Kidney (tissue), 14 donors: ENCODE data around the gene ZMAT3. TPM values are rescaled to one million over a fixed set of nuclear protein-coding genes. Genes with fewer than 3 reads are reported as not detected.

Experiments
- DNase-seq, 5 donors: peaks; one replicate each; pipeline ENCODE4 v3.0.0-alpha.2; 2013 to 2020
- FAIRE-seq: peaks from 2 replicates; lab custom pipeline; 2012; peaks lifted over from hg19 to GRCh38; lab: Jason Lieb, UNC
- H3K27ac ChIP-seq, 2 donors: one replicate each; pipeline ENCODE4 v1.7.0; 2013; ENCODE audit warnings: low read depth in 2 of 2, low read length in 2 of 2, inconsistent platforms in 1 of 2
- H3K27me3 ChIP-seq: one replicate; pipeline ENCODE4 v1.7.1; 2013; ENCODE audit warnings: low read length, inconsistent platforms; ENCODE audit not compliant: control insufficient read depth, insufficient read depth
- H3K36me3 ChIP-seq, 3 donors: one replicate each; pipeline versions ENCODE4 v1.7.0 to v1.7.1; 2013; ENCODE audit warnings: low read length in 3 of 3, control low read depth in 1 of 3, inconsistent platforms in 1 of 3; ENCODE audit not compliant: insufficient read depth in 3 of 3, control insufficient read depth in 2 of 3
- H3K4me1 ChIP-seq, 3 donors: one replicate each; pipeline versions ENCODE4 v1.7.0 to v1.7.1; 2013; ENCODE audit warnings: low read length in 3 of 3, inconsistent platforms in 1 of 3, low read depth in 1 of 3; ENCODE audit not compliant: control insufficient read depth in 2 of 3, insufficient read depth in 2 of 3
- H3K4me3 ChIP-seq, 3 donors: one replicate each; pipeline versions ENCODE4 v1.7.0 to v1.8.1; 2013; ENCODE audit warnings: low read length in 3 of 3, control low read depth in 1 of 3, inconsistent platforms in 1 of 3
- H3K9ac ChIP-seq, 3 donors: one replicate each; pipeline versions ENCODE4 v1.7.0 to v1.7.1; 2013; ENCODE audit warnings: low read length in 3 of 3, control low read depth in 1 of 3, inconsistent platforms in 1 of 3
- H3K9me3 ChIP-seq, 3 donors: one replicate each; pipeline versions ENCODE4 v1.7.0 to v1.7.1; 2013; ENCODE audit warnings: low read length in 3 of 3, control low read depth in 1 of 3, inconsistent platforms in 1 of 3; ENCODE audit not compliant: control insufficient read depth in 2 of 3, insufficient read depth in 1 of 3
- intact Hi-C: fragments of 100-400 bp; cut with DNase I; formaldehyde crosslinking; loops from one replicate; pipeline ENCODE4 v1.11.1; 2022
- polyA plus RNA-seq: library from polyadenylated mRNA; stranded (reverse); fragments of 350-450 nt; fragmentation: Illumina TruSeq; extraction: RNeasy Lipid Tissue Mini Kit (QIAGEN cat#74804); gene quantifications from one replicate; pipeline ENCODE4 v1.2.3, GENCODE V29; 2014; ENCODE audit warnings: low read depth, low replicate concordance; ENCODE audit not compliant: insufficient read depth
- total RNA-seq: library from RNA; stranded (reverse); fragmentation: NEBNext Ultra II Directional; extraction: Animal tissue kit (Norgen Biotek cat#: 25700); gene quantifications from one replicate; pipeline ENCODE4 v1.2.1, GENCODE V29; 2021
- TF ChIP-seq, protein P1 (sequence below): IDR thresholded peaks from 3 replicates; pipeline ENCODE4 v1.5.1; 2012; ENCODE audit warnings: mild to moderate bottlenecking, moderate library complexity, borderline replicate concordance; ENCODE audit not compliant: insufficient read depth; ENCODE audit errors: extremely low read depth
- donor health status: control.
- donor health status: control.
- donor health status: control.
- donor health status: control.
- donor health status: control.
- donor health status: DM: yes; HTN: yes; CAD: no.
- donor health status: Normal renal cell carcinoma (clear cell type).

The ZMAT3 gene
- total and polyA plus RNA-seq, 2 donors from 2014 or later, result 4.2 to 26.1 TPM

DNA sequence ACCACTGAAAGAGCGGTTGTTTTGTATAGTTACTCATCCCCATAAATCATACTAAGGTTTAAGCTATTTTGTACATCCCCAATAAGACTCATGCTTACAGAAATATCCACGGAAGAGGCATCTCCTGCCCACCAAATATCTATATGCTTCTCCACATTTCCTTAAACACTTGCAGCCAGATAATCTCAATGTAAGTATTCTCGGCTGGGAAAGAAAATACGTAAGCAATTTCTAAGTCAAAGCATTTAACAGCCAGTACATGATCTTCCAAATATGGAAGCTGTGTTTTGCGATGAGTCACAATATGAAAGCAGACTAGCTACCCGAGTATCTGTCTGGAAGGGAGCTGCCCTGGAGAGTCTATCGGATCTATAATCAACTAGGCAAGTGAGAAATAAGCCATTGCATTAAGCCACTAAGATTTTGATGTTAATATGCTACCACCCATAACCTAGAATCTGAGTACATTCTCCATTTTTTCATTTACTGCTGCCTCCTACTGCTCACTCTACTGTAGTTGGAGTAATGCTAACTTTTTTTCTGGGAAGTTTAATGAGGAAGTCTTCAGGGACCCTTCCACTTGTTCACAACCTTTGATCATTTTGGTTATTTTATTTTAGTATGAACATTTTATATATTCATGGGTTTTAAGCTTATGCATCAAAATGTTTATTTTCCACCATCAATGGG, 26.9 kb upstream of the ZMAT3 start:
- Histone ChIP-seq H3K9ac (no peak overlapping the region), H3K36me3 (no peaks in the 10 kb centered on the region), H3K4me3 (no peak overlapping the region), H3K27ac (no peak overlapping the region), H3K4me1 (no peaks in the 10 kb centered on the region), H3K27me3 (no peaks in the 10 kb centered on the region), H3K9me3 (no peaks in the 10 kb centered on the region)
- TF ChIP-seq, protein P1, sequence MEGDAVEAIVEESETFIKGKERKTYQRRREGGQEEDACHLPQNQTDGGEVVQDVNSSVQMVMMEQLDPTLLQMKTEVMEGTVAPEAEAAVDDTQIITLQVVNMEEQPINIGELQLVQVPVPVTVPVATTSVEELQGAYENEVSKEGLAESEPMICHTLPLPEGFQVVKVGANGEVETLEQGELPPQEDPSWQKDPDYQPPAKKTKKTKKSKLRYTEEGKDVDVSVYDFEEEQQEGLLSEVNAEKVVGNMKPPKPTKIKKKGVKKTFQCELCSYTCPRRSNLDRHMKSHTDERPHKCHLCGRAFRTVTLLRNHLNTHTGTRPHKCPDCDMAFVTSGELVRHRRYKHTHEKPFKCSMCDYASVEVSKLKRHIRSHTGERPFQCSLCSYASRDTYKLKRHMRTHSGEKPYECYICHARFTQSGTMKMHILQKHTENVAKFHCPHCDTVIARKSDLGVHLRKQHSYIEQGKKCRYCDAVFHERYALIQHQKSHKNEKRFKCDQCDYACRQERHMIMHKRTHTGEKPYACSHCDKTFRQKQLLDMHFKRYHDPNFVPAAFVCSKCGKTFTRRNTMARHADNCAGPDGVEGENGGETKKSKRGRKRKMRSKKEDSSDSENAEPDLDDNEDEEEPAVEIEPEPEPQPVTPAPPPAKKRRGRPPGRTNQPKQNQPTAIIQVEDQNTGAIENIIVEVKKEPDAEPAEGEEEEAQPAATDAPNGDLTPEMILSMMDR, result no peak
- FAIRE-seq (no peak), DNase-seq (no peak)
- intact Hi-C loops, result no loop called here

DNA sequence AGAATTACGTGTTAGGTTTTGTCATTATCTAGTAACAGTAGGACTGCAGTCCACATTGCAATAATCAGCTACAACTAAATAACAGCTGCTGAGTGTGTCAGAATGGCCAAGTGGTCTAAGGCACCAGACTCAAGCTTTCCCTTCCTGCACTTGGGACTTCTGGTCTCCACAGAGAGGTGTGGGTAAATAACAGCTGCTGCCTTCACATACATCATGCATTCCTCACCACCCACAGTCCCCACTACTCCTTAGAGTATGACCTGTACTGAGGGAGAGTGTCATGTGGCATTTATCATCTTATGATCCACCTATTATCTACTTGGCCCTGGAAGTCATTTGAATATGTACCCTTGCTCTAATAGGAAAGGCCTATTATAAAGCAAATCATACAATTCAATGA, 22.2 kb upstream of the ZMAT3 start:
- no peak overlapping the region for H3K9ac ChIP-seq
- intact Hi-C loops, result no loop called here
- TF ChIP-seq, protein P1, result no peak
- H3K4me3 ChIP-seq, result no peak overlapping the region
- DNase-seq (no peak), FAIRE-seq (no peak)
- no peaks in the 10 kb centered on the region for H3K9me3 ChIP-seq
- no peaks in the 10 kb centered on the region for H3K27me3 ChIP-seq
- H3K36me3 ChIP-seq, result no peaks in the 10 kb centered on the region
- H3K4me1 ChIP-seq, result no peaks in the 10 kb centered on the region
- no peak overlapping the region for H3K27ac ChIP-seq

DNA sequence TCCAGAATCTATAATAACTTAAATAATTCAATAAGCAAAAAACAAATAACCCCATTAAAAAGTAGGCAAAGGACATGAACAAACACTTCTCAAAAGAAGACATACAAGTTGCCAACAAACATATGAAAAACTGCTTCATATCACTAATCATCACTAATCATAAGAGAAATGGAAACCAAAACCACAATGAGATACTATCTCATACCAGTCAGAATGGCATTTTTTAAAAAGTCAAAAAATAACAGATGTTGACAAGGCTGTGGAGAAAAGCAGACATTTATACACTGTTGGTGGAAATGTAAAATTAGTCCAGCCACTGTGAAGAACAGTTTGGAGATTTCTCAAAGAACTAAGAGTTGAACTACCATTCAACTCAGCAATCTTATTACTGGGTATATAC, 19.5 kb upstream of the ZMAT3 start:
- H3K27me3 ChIP-seq, result no peaks in the 10 kb centered on the region
- H3K9ac ChIP-seq, result no peak overlapping the region
- no peak overlapping the region for H3K4me3 ChIP-seq
- FAIRE-seq, result no peak
- DNase-seq, result no peak
- TF ChIP-seq, protein P1, result no peak
- no peaks in the 10 kb centered on the region for H3K36me3 ChIP-seq
- no peaks in the 10 kb centered on the region for H3K4me1 ChIP-seq
- intact Hi-C loops, result no loop called here
- no peaks in the 10 kb centered on the region for H3K9me3 ChIP-seq
- H3K27ac ChIP-seq, result no peak overlapping the region

DNA sequence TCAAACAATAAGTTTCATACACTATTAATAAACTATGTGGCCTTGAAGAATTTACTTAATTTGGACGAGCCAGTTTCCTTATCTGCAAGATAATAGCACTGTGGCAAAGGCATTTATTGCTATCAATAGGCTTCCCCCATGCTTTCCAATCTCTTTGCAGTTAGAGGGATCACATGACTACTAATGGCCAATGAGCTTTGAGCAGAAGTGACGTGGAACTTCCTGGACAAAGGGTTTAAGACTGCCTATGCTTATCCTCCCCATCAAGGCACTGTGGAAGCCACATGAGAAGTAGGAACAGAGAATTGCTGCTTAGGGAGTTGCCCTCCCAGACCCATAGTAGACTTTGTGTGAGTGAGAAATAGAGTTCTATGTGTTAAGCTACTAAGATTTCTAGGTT, 16.7 kb upstream of the ZMAT3 start:
- intact Hi-C loops, result no loop called here
- Histone ChIP-seq H3K27ac (no peak overlapping the region), H3K4me3 (no peak overlapping the region), H3K9me3 (no peaks in the 10 kb centered on the region), H3K27me3 (no peaks in the 10 kb centered on the region), H3K9ac (no peak overlapping the region), H3K36me3 (no peaks in the 10 kb centered on the region), H3K4me1 (no peaks in the 10 kb centered on the region)
- DNase-seq (no peak), FAIRE-seq (no peak)
- TF ChIP-seq, protein P1, result no peak
